Cardiac fibroblast (primary cell): ENCODE data around the gene ATF6.

Experiments
- DNase-seq, 2 donors: peaks; one replicate each; pipeline versions ENCODE4 v3.0.0 to v3.0.0-alpha.2; 2010; ENCODE audit warnings: low read depth in 2 of 2
- H3K4me3 ChIP-seq, 2 donors: replicated peaks in 1 of 2; 1 replicate in 1 of 2; 2 replicates in 1 of 2; pipeline ENCODE4 v1.5.1; 2011; ENCODE audit warnings: low read depth in 2 of 2, low read length in 2 of 2, mild to moderate bottlenecking in 2 of 2, moderate library complexity in 1 of 2
- CTCF ChIP-seq: IDR thresholded peaks from one replicate; pipeline ENCODE4 v1.5.1; 2011; ENCODE audit warnings: low read depth, mild to moderate bottlenecking, low read length, inconsistent platforms

ATF6 gene

DNA sequence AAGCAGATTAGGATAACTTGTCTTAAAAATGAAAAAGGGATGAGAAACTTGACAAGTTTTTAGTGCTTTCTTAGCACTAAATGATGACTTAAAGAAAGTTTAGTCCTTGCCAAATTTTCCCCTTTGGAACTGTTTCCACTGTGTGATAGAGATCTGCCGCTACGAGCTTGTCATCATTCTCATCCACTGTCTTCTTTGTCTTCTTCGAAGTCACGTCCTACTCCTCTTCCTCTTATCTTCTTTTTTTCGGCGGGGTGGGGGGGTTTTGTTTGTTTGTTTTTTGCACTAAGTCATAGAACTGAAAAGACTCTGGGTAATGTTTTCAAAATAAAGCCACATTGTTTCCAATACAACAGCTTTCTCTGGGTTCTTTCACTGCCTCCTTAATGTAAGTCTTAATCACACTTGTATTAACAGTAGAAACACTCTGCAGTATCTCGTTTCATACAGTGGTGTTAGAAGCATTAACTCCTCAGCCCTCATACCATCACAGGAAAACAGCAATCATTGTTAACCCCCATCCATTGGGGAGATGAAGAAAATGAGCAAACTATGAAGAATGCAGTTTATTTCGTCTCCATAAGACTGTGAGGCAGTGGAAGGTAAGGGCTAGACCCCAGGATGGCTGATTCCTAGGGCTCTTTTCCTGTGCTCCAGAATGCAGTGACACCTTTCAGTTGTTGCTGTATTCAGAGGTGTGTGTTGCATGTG is 175.8 kb downstream of the ATF6 start:
- DNase-seq, result no peak
- TF ChIP-seq CTCF, result no peak
- no peak overlapping the region for H3K4me3 ChIP-seq

DNA sequence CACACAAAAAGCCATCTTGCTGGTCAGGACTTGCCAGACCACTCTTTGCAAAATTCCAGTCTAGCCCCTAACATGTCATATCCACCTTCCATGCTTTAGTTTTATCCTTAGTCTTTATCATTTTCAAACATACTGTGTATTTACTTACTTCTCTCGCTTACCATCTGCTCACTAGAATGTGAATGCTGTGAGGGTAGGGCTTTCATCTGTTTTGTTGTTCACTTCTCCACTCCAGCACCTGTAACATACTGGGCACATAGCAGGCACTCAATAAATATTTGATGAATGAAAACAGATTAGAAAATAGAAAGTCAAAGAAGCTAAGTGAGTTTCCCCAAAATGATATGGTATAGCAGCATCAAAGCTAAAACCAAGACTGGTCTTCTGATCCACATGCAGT is 177.6 kb downstream of the ATF6 start:
- no peak overlapping the region for H3K4me3 ChIP-seq
- DNase-seq, result no peak
- no peak for TF ChIP-seq CTCF

DNA sequence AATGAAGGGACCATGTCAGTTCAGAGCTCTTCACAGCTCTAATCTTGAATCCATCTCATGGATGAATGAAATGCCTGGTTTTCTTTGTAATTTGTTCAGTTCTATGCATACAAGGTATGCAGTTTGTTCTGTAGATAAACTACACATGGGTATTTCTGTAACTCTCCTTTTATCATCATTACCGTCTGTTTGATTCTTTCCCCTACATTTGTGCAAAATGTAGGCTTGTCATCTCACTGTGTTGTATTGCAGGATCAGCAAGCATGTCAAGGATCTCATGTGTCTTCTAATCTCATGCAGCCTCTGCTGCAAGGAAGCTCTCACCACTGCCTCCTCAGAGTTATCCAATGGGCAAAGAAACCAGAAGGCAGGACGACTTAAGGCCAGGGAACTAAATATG is 178.3 kb downstream of the ATF6 start:
- TF ChIP-seq CTCF, result no peak
- H3K4me3 ChIP-seq, result no peak overlapping the region
- no peak for DNase-seq

DNA sequence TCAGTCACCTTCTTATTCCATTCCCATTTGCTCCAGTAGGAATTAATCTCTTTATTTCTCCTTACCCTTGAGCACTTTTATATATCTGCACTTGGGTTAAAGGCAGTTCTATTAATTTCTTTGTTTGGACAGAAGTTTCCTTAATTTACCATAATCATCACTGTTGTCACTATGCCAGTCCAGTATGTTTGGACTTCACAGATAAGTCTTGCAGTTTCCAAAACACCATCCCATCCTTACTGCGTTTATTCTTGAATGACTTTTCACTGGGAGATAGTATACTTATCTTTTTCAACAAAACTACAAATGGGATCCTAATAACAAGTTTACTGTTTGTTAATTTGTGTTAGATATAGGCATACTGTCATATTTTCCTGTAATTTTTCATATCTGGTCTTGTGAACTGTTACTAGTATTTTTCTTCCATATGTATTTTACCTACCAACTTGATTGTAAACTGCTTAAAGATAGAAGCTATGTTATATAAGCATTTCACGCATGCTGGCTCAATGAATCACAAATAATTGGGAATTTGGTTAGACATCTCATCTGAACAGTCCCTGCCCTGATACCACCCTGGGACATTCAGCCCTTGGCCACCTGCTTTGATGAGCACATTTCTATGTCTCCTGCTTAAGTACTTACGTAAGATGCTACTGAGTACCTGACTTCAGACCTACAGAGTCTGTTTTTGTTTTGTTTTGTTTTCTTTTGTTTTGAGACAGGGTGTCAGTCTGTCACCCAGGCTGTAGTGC is 179.4 kb downstream of the ATF6 start:
- TF ChIP-seq CTCF, result no peak
- no peak overlapping the region for H3K4me3 ChIP-seq
- DNase-seq, result no peak

DNA sequence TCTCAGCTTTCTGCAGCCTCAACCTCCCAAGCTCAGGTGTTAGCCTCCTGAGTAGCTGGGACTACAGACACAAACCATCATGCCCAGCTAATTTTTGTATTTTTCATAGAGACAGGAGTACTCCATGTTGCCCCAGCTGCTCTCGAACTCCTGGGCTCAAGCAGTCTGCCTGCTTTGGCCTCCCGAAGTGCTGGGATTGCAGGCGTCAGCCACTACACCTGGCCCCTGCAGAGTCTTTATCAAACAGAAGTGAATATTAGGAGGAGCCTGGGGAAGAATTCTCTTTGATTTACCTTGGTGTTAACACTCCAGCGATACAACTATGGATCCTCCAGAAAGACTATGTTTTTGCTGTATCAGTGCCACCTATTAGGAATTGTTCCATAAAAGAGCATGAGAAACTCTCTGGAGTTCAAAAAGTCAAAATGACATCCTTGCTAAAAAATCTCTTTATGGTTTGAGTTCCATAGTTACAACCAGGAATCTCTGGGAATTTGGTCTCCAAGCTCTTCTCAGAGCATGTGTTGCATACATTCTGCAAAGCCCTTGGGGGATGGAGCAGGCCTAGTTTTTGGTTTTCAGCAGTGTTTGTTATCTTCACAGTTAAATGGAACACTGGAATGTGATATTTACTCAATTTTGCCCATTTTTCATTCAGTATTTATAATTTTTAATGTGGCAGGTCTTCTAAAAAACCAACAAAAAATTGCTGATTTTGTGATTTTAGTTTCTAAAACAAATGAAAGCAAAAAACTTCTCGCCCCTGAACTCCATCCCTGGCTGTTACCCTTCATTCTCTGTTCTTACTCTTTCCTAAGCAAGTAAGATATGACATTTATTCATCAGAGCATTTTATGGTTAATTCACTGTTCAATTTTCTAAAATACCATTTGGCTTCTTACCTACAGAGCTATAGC is 180.2 kb downstream of the ATF6 start:
- TF ChIP-seq CTCF, result no peak
- peak; percentile 30 to 71 for DNase-seq

GRCh38 chr1:161948435-161948834 is 182.3 kb downstream of the ATF6 start:
- no peak for TF ChIP-seq CTCF
- no peak for DNase-seq
- H3K4me3 ChIP-seq, result no peak overlapping the region

More for the DNA sequence above, 180.2 kb downstream of the ATF6 start:
- no peak overlapping the region for H3K4me3 ChIP-seq
